HL-60 (cell line): ENCODE results near the gene ZNF771.
A peak's percentile ranks its signal among the peaks of the same experiment; 100 is the strongest.

Experiments used
- DNase-seq, 2 experiments: peaks; one replicate each; pipeline ENCODE4 v3.0.0-alpha.2; 2010 to 2020; ENCODE audit warnings: low read depth in 1 of 2, low spot score in 1 of 2
- H3K27ac ChIP-seq: fragments of 250-450 bp; sonication (Bioruptor Pico); replicated peaks from 2 replicates; pipeline ENCODE4 v1.5.1; 2020; ENCODE audit warnings: mild to moderate bottlenecking, moderate library complexity
- H3K27me3 ChIP-seq: fragments of 250-450 bp; sonication (Bioruptor Pico); 2 replicates; pipeline ENCODE4 v1.5.1; 2021; ENCODE audit warnings: mild to moderate bottlenecking, moderate library complexity; ENCODE audit not compliant: insufficient read depth, poor library complexity, severe bottlenecking
- H3K4me3 ChIP-seq: replicated peaks from 2 replicates; pipeline ENCODE4 v1.5.1; 2011; ENCODE audit warnings: mild to moderate bottlenecking, control low read depth, low read length; ENCODE audit not compliant: insufficient read depth
- CTCF ChIP-seq: IDR thresholded peaks from one replicate; pipeline ENCODE4 v1.5.1; 2011; ENCODE audit warnings: low read length, control low read depth, inconsistent platforms; ENCODE audit not compliant: insufficient read depth
- GABPA ChIP-seq: IDR thresholded peaks from 2 replicates; pipeline ENCODE4 v1.6.1; 2012; ENCODE audit warnings: low read depth
- POLR2AphosphoS5 ChIP-seq: IDR thresholded peaks from 2 replicates; pipeline ENCODE4 v1.6.1; 2012; ENCODE audit warnings: low read depth
- REST ChIP-seq: IDR thresholded peaks from 2 replicates; pipeline ENCODE4 v1.6.1; 2012; ENCODE audit warnings: low read depth; ENCODE audit not compliant: insufficient replicate concordance
- SPI1 ChIP-seq: IDR thresholded peaks from 2 replicates; pipeline ENCODE4 v1.6.1; 2012; ENCODE audit warnings: low read depth, mild to moderate bottlenecking, borderline replicate concordance

Gene ZNF771

GRCh38 chr16:30406795-30407101, 658 bp upstream of the ZNF771 start:
- Histone ChIP-seq H3K4me3 (peak overlapping the region; percentile 77), H3K27ac (no peak overlapping the region), H3K27me3 (no peaks in the 10 kb centered on the region)
- no peak for TF ChIP-seq GABPA
- no peak for TF ChIP-seq CTCF
- TF ChIP-seq SPI1: no peak
- TF ChIP-seq POLR2AphosphoS5: no peak
- TF ChIP-seq REST: no peak
- no peak for DNase-seq

GRCh38 chr16:30407804-30408534, 563 bp downstream of the ZNF771 start:
- peak overlapping the region; percentile 77 for H3K27ac ChIP-seq
- no peak for TF ChIP-seq GABPA
- TF ChIP-seq SPI1: no peak
- no peak for TF ChIP-seq REST
- no peak for TF ChIP-seq CTCF
- no peak for TF ChIP-seq POLR2AphosphoS5
- no peaks in the 10 kb centered on the region for H3K27me3 ChIP-seq
- DNase-seq: no peak
- H3K4me3 ChIP-seq: peak overlapping the region; percentile 77

- no peak overlapping the region for H3K4me3 ChIP-seq
- peak; percentile 63 to 93 for DNase-seq
- peak overlapping the region; percentile 32; the same call in 1 of the 2 replicates for H3K27ac ChIP-seq
- H3K27me3 ChIP-seq: no peaks in the 10 kb centered on the region
- TF ChIP-seq CTCF (peak; percentile 93), SPI1 (no peak)
Measured at GRCh38 chr16:30409125-30410060, 2.0 kb downstream of the ZNF771 start.
